PC-3 (cell line): Measurements from ENCODE around the gene EIF4E2. TPM values are rescaled to one million over a fixed set of nuclear protein-coding genes. Genes with fewer than 3 reads are reported as not detected.

Experiments used
- ATAC-seq: fragments of 200-7000 bp; cut with Tn5 transposase; 2 replicates; pipeline ENCODE4 v1.9.1; 2020; ENCODE audit warnings: mild to moderate bottlenecking, moderate library complexity
- BruUV-seq: library from RNA; stranded (reverse); fragments of 400-500 nt; replicated peaks from 2 replicates; lab custom pipeline; 2021; lab: Mats Ljungman, UMichigan
- CTCF ChIA-PET: fragments of 300-600 bp; sonication (Branson Sonifier 250); formaldehyde crosslinking; loops from one replicate; lab custom pipeline; 2022; ENCODE audit warnings: antibody characterized with exemption; lab: Charles Lee
- POLR2A ChIA-PET: fragments of 300-600 bp; sonication (Branson Sonifier 250); formaldehyde crosslinking; loops from one replicate; lab custom pipeline; 2022; ENCODE audit warnings: antibody characterized with exemption; ENCODE audit not compliant: unreplicated experiment; lab: Charles Lee
- DNase-seq: peaks from one replicate; pipeline ENCODE4 v3.0.0-alpha.2; 2015
- H2AFZ ChIP-seq: fragments of 300-600 bp; sonication (generic); 2 replicates; pipeline ENCODE4 v1.6.0; 2016; ENCODE audit warnings: antibody characterized with exemption, low read length
- H3F3A ChIP-seq: fragments of 300-600 bp; sonication (generic); one replicate; pipeline ENCODE4 v1.6.0; 2017; ENCODE audit warnings: antibody characterized with exemption, low read length, control low read depth, mild to moderate bottlenecking; ENCODE audit not compliant: unreplicated experiment
- H3K27ac ChIP-seq: fragments of 300-600 bp; sonication (generic); 2 replicates; pipeline ENCODE4 v1.5.1; 2016; ENCODE audit warnings: mild to moderate bottlenecking, low read length
- H3K27me3 ChIP-seq: fragments of 300-600 bp; sonication (generic); 2 replicates; pipeline ENCODE4 v1.6.1; 2016; ENCODE audit warnings: low read length, mixed read lengths
- H3K36me3 ChIP-seq: fragments of 300-600 bp; sonication (generic); 2 replicates; pipeline ENCODE4 v1.6.1; 2016; ENCODE audit warnings: low read depth, mixed run types, low read length, mixed read lengths
- H3K4me1 ChIP-seq: fragments of 300-600 bp; sonication (generic); 2 replicates; pipeline ENCODE4 v1.5.1; 2016; ENCODE audit warnings: low read length; ENCODE audit not compliant: insufficient read depth
- H3K4me2 ChIP-seq: fragments of 300-600 bp; sonication (generic); 2 replicates; pipeline ENCODE4 v1.6.0; 2016; ENCODE audit warnings: low read length
- H3K4me3 ChIP-seq: fragments of 300-600 bp; sonication (generic); 2 replicates; pipeline ENCODE4 v1.5.1; 2016; ENCODE audit warnings: mild to moderate bottlenecking, low read length, mixed read lengths
- H3K79me2 ChIP-seq: fragments of 300-600 bp; sonication (generic); 2 replicates; pipeline ENCODE4 v1.6.1; 2017; ENCODE audit warnings: low read length, mixed read lengths
- H3K9ac ChIP-seq: fragments of 300-600 bp; sonication (generic); 2 replicates; pipeline ENCODE4 v1.6.0; 2016; ENCODE audit warnings: mild to moderate bottlenecking, low read length
- H3K9me2 ChIP-seq: fragments of 300-600 bp; sonication (generic); replicated peaks from 2 replicates; pipeline ENCODE4 v1.6.1; 2016; ENCODE audit warnings: mixed run types, low read length, mixed read lengths
- H3K9me3 ChIP-seq: fragments of 300-600 bp; sonication (generic); 2 replicates; pipeline ENCODE4 v1.6.1; 2016; ENCODE audit warnings: low read length, mixed read lengths
- H4K20me1 ChIP-seq: fragments of 300-600 bp; sonication (generic); 2 replicates; pipeline ENCODE4 v1.6.1; 2016; ENCODE audit warnings: low read length, mixed read lengths
- EZH2 ChIP-seq: fragments of 300-600 bp; sonication (generic); IDR thresholded peaks from one replicate; pipeline ENCODE4 v1.6.1; 2017; ENCODE audit warnings: antibody characterized with exemption, mild to moderate bottlenecking, low read length; ENCODE audit not compliant: unreplicated experiment
- EZH2phosphoT487 ChIP-seq: fragments of 300-600 bp; sonication (generic); IDR thresholded peaks from 2 replicates; pipeline ENCODE4 v1.6.1; 2018; ENCODE audit warnings: mild to moderate bottlenecking, antibody characterized with exemption, low read length, borderline replicate concordance
- intact Hi-C: fragments of 100-400 bp; cut with micrococcal nuclease; formaldehyde crosslinking; loops from 2 replicates; pipeline ENCODE4 v1.9.0; 2023
- total RNA-seq: library from RNA; depleted of rRNA; stranded (reverse); fragments of >200 nt; gene quantifications from 2 replicates; pipeline ENCODE4 v1.2.3, GENCODE V29; 2014
- TF ChIP-seq, protein P1 (sequence below): fragments of 300-600 bp; sonication (generic); conservative IDR thresholded peaks from 2 replicates; pipeline ENCODE4 v1.5.1; 2017; ENCODE audit warnings: antibody characterized with exemption, low read depth, mild to moderate bottlenecking, low read length

Gene EIF4E2
- total RNA-seq, 1 experiment from 2014 or later = 55.1 TPM

DNA sequence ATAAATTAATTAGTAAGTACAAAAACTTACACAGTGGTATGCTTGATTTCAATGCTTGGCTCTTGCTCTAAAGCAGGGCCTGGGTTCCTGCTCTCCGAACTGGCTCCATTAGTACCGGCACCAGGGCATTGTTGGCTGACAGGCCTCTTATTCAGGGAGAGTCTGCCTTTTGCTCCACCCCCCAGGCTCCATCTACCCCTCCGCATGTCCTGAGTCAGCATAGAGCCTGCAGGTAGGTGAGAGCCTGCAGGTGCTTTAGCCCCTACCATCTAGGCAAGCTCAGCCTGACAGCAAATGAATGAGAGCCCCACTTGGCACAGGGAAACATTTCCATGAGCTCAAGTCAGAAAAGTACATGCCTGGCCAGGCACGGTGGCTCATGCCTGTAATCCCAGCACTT is 47.8 kb downstream of the EIF4E2 start:
- Histone ChIP-seq H3K4me2 (no peak overlapping the region), H3K79me2 (no peaks in the 10 kb centered on the region), H2AFZ (no peak overlapping the region), H3K36me3 (no peaks in the 10 kb centered on the region), H3K9me2 (no peaks in the 10 kb centered on the region), H3K4me3 (no peak overlapping the region), H3F3A (no peaks in the 10 kb centered on the region), H3K27ac (no peak overlapping the region), H3K27me3 (no peaks in the 10 kb centered on the region), H3K9me3 (no peaks in the 10 kb centered on the region), H3K4me1 (peaks cover 8% of the 10 kb centered on the region), H4K20me1 (no peaks in the 10 kb centered on the region), H3K9ac (no peak overlapping the region)
- intact Hi-C loops = no loop called here
- DNase-seq = no peak
- POLR2A ChIA-PET = no interaction called here
- TF ChIP-seq EZH2 (no peak), EZH2phosphoT487 (no peak)
- TF ChIP-seq, protein P1, sequence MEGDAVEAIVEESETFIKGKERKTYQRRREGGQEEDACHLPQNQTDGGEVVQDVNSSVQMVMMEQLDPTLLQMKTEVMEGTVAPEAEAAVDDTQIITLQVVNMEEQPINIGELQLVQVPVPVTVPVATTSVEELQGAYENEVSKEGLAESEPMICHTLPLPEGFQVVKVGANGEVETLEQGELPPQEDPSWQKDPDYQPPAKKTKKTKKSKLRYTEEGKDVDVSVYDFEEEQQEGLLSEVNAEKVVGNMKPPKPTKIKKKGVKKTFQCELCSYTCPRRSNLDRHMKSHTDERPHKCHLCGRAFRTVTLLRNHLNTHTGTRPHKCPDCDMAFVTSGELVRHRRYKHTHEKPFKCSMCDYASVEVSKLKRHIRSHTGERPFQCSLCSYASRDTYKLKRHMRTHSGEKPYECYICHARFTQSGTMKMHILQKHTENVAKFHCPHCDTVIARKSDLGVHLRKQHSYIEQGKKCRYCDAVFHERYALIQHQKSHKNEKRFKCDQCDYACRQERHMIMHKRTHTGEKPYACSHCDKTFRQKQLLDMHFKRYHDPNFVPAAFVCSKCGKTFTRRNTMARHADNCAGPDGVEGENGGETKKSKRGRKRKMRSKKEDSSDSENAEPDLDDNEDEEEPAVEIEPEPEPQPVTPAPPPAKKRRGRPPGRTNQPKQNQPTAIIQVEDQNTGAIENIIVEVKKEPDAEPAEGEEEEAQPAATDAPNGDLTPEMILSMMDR = no peak
- CTCF ChIA-PET = no interaction called here
- no peak for ATAC-seq
- BruUV-seq = no TSS peak

- Histone ChIP-seq H3K9me3 (no peaks in the 10 kb centered on the region), H4K20me1 (no peaks in the 10 kb centered on the region), H3K4me2 (no peak overlapping the region), H3K27ac (no peak overlapping the region), H3F3A (no peaks in the 10 kb centered on the region), H3K36me3 (no peaks in the 10 kb centered on the region), H3K9ac (no peak overlapping the region), H3K4me1 (no peaks in the 10 kb centered on the region), H3K9me2 (no peaks in the 10 kb centered on the region), H2AFZ (no peak overlapping the region), H3K4me3 (no peak overlapping the region), H3K27me3 (no peaks in the 10 kb centered on the region), H3K79me2 (no peaks in the 10 kb centered on the region)
- BruUV-seq = no TSS peak
- ATAC-seq (no peak), DNase-seq (no peak)
- ChIA-PET CTCF (no interaction called here), POLR2A (no interaction called here)
- intact Hi-C loops = no loop called here
- TF ChIP-seq EZH2phosphoT487 = no peak
- no peak for TF ChIP-seq EZH2
- TF ChIP-seq, protein P1 = no peak
These were observed 49.7 kb downstream of the EIF4E2 start for GRCh38 chr2:232600053-232600773.

DNA sequence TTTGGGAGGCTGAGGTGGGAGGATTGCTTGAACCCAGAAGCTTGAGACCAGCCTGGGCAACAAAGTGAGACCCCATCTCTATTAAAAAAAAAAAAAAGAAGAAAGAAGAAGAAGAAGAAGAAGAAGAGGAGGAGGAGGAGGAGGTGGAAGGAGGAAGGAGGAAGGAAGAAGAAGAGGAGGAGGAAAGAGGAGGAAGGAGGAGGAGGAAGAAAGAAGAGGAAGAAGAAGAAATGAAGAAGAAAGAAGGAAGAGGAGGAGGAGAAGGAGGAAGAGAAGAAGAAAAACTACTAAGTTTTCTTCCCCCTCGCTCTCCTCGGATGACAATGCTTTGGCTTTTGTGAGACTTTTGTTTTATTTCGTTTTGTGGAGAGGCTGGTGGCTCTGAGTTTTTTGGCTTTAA is 52.8 kb downstream of the EIF4E2 start:
- DNase-seq = no peak
- no peaks in the 10 kb centered on the region for H3K79me2 ChIP-seq
- no peaks in the 10 kb centered on the region for H3K27me3 ChIP-seq
- H3K4me3 ChIP-seq = no peak overlapping the region
- H3F3A ChIP-seq = no peaks in the 10 kb centered on the region
- intact Hi-C loops = no loop called here
- H3K9ac ChIP-seq = no peak overlapping the region
- CTCF ChIA-PET = no interaction called here
- no peaks in the 10 kb centered on the region for H4K20me1 ChIP-seq
- no peaks in the 10 kb centered on the region for H3K36me3 ChIP-seq
- H3K9me2 ChIP-seq = no peaks in the 10 kb centered on the region
- POLR2A ChIA-PET = interaction anchor here (0.7 kb wide), 1 partner anchor 630 kb away, joined by 7 read pairs; no protein-coding TSS in a partner anchor
- TF ChIP-seq EZH2phosphoT487 (no peak), EZH2 (no peak)
- TF ChIP-seq, protein P1 = no peak
- no TSS peak for BruUV-seq
- H3K27ac ChIP-seq = no peak overlapping the region
- ATAC-seq = no peak
- no peak overlapping the region for H2AFZ ChIP-seq
- H3K4me1 ChIP-seq = no peaks in the 10 kb centered on the region
- no peaks in the 10 kb centered on the region for H3K9me3 ChIP-seq
- no peak overlapping the region for H3K4me2 ChIP-seq
